Mesendoderm (in vitro differentiated cells): ENCODE data around the gene TET2.
"Not testable (repeated sequence)": the region's sequence is repeated elsewhere in the genome, so short reads cannot be mapped to it uniquely, and the experiment has no call there.

Experiments used
- DNase-seq: peaks from one replicate; pipeline ENCODE4 v3.0.0; 2013
- H2AK5ac ChIP-seq: 2 replicates; pipeline ENCODE4 v1.6.1; 2013; ENCODE audit warnings: low read length, inconsistent platforms
- H2BK120ac ChIP-seq: 2 replicates; pipeline ENCODE4 v1.6.1; 2013; ENCODE audit warnings: low read depth, mild to moderate bottlenecking, low read length, moderate library complexity, mixed read lengths
- H2BK15ac ChIP-seq: replicated peaks from 2 replicates; pipeline ENCODE4 v1.6.1; 2013; ENCODE audit warnings: low read depth, mild to moderate bottlenecking, moderate library complexity
- H2BK5ac ChIP-seq: 2 replicates; pipeline ENCODE4 v1.6.1; 2013; ENCODE audit warnings: low read length, inconsistent platforms
- H3K18ac ChIP-seq: 2 replicates; pipeline ENCODE4 v1.6.1; 2013; ENCODE audit warnings: mild to moderate bottlenecking, low read length, mixed read lengths
- H3K23ac ChIP-seq: one replicate; pipeline ENCODE4 v1.6.1; 2013; ENCODE audit warnings: low read length
- H3K27ac ChIP-seq: 2 replicates; pipeline ENCODE4 v1.5.1; 2013; ENCODE audit warnings: low read depth, mild to moderate bottlenecking, inconsistent platforms, low read length, moderate library complexity
- H3K27me3 ChIP-seq: 2 replicates; pipeline ENCODE4 v1.6.1; 2013; ENCODE audit warnings: low read length, control low read depth, mild to moderate bottlenecking, inconsistent platforms; ENCODE audit not compliant: insufficient read depth, poor library complexity
- H3K36me3 ChIP-seq: 2 replicates; pipeline ENCODE4 v1.6.1; 2013; ENCODE audit warnings: low read length, inconsistent platforms; ENCODE audit not compliant: control insufficient read depth, insufficient read depth
- H3K4ac ChIP-seq: one replicate; pipeline ENCODE4 v1.6.1; 2013; ENCODE audit warnings: low read depth, mild to moderate bottlenecking, low read length, moderate library complexity
- H3K4me1 ChIP-seq: 2 replicates; pipeline ENCODE4 v1.6.1; 2013; ENCODE audit warnings: low read depth, low read length, inconsistent platforms; ENCODE audit not compliant: control insufficient read depth
- H3K4me2 ChIP-seq: 2 replicates; pipeline ENCODE4 v1.6.1; 2013; ENCODE audit warnings: low read length
- H3K4me3 ChIP-seq: 2 replicates; pipeline ENCODE4 v1.5.1; 2013; ENCODE audit warnings: mild to moderate bottlenecking, low read length
- H3K56ac ChIP-seq: one replicate; pipeline ENCODE4 v1.6.1; 2013; ENCODE audit warnings: low read length
- H3K79me1 ChIP-seq: 2 replicates; pipeline ENCODE4 v1.6.1; 2013; ENCODE audit warnings: low read length, inconsistent platforms
- H3K79me2 ChIP-seq: 2 replicates; pipeline ENCODE4 v1.6.1; 2013; ENCODE audit warnings: mild to moderate bottlenecking, low read length; ENCODE audit not compliant: control insufficient read depth, insufficient read depth
- H3K9ac ChIP-seq: 2 replicates; pipeline ENCODE4 v1.6.1; 2013; ENCODE audit warnings: low read length, inconsistent platforms
- H4K5ac ChIP-seq: one replicate; pipeline ENCODE4 v1.6.1; 2013; ENCODE audit warnings: low read length
- H4K8ac ChIP-seq: one replicate; pipeline ENCODE4 v1.6.1; 2013; ENCODE audit warnings: low read depth, mild to moderate bottlenecking, control low read depth, low read length, moderate library complexity
- WGBS: extraction: QIAGEN DNeasy Blood & Tissue Kit; methylation state at CpG from one replicate; pipeline ENCODE4 v1.1.7; 2013; ENCODE audit warnings: low lambda C conversion rate, missing lambda C conversion rate; ENCODE audit not compliant: insufficient coverage; ENCODE audit errors: extremely low coverage; 5-methylcytosine and 5-hydroxymethylcytosine counted together

TET2 gene

GRCh38 chr4:105299027-105299426, 152.4 kb downstream of the TET2 start:
- no CpG with 5 or more reads among the region's 1 CpG for WGBS
- H2AK5ac ChIP-seq, H4K5ac ChIP-seq, H3K9ac ChIP-seq, H3K36me3 ChIP-seq, H3K4me3 ChIP-seq, H3K18ac ChIP-seq, H3K4ac ChIP-seq, H3K56ac ChIP-seq, H3K79me1 ChIP-seq, H3K79me2 ChIP-seq, DNase-seq, H4K8ac ChIP-seq, H3K27me3 ChIP-seq, H3K23ac ChIP-seq, H3K27ac ChIP-seq, H3K4me1 ChIP-seq, H2BK5ac ChIP-seq, H3K4me2 ChIP-seq, H2BK15ac ChIP-seq, H2BK120ac ChIP-seq: not testable (repeated sequence)

GRCh38 chr4:105304085-105304484, 157.4 kb downstream of the TET2 start:
- Histone ChIP-seq H3K79me2 (no peaks in the 10 kb centered on the region), H3K36me3 (no peaks in the 10 kb centered on the region), H3K56ac (no peak overlapping the region), H3K4me1 (no peaks in the 10 kb centered on the region), H3K9ac (no peak overlapping the region), H3K27ac (no peak overlapping the region), H2BK5ac (no peak overlapping the region), H4K8ac (no peak overlapping the region), H3K27me3 (no peaks in the 10 kb centered on the region), H2BK15ac (no peak overlapping the region), H3K4me3 (no peak overlapping the region), H3K4me2 (no peak overlapping the region), H2BK120ac (no peak overlapping the region), H2AK5ac (no peak overlapping the region), H3K18ac (no peak overlapping the region), H3K23ac (no peak overlapping the region), H3K79me1 (no peaks in the 10 kb centered on the region), H4K5ac (no peak overlapping the region), H3K4ac (no peak overlapping the region)
- no peak for DNase-seq

GRCh38 chr4:105305019-105305836, 158.6 kb downstream of the TET2 start:
- DNase-seq: no peak
- H3K9ac ChIP-seq: no peak overlapping the region

GRCh38 chr4:105306158-105306781, 159.6 kb downstream of the TET2 start:
- DNase-seq: no peak
- H2AK5ac ChIP-seq: no peak overlapping the region
- no peak overlapping the region for H3K4me2 ChIP-seq
- no peak overlapping the region for H3K4ac ChIP-seq
- no peak overlapping the region for H4K8ac ChIP-seq
- no peak overlapping the region for H3K4me3 ChIP-seq
- no peak overlapping the region for H2BK120ac ChIP-seq
- no peak overlapping the region for H3K56ac ChIP-seq
- H3K27me3 ChIP-seq: no peaks in the 10 kb centered on the region
- no peak overlapping the region for H3K18ac ChIP-seq
- no peak overlapping the region for H4K5ac ChIP-seq
- no peak overlapping the region for H2BK15ac ChIP-seq
- H3K27ac ChIP-seq: no peak overlapping the region
- H3K23ac ChIP-seq: no peak overlapping the region
- no peaks in the 10 kb centered on the region for H3K4me1 ChIP-seq
- no peaks in the 10 kb centered on the region for H3K36me3 ChIP-seq
- WGBS: no CpG with 5 or more reads among the region's 5 CpGs
- H3K79me2 ChIP-seq: no peaks in the 10 kb centered on the region
- no peak overlapping the region for H3K9ac ChIP-seq
- no peak overlapping the region for H2BK5ac ChIP-seq
- no peaks in the 10 kb centered on the region for H3K79me1 ChIP-seq

More at GRCh38 chr4:105305019-105305836, 158.6 kb downstream of the TET2 start:
- Histone ChIP-seq H3K79me1 (no peaks in the 10 kb centered on the region), H3K27ac (no peak overlapping the region), H3K79me2 (no peaks in the 10 kb centered on the region), H2BK5ac (no peak overlapping the region), H3K4ac (no peak overlapping the region), H3K4me3 (no peak overlapping the region), H3K23ac (no peak overlapping the region), H2BK15ac (no peak overlapping the region), H3K18ac (no peak overlapping the region), H3K4me2 (no peak overlapping the region), H2AK5ac (no peak overlapping the region), H4K5ac (no peak overlapping the region), H3K56ac (no peak overlapping the region), H3K4me1 (no peaks in the 10 kb centered on the region), H3K36me3 (no peaks in the 10 kb centered on the region), H2BK120ac (no peak overlapping the region), H3K27me3 (no peaks in the 10 kb centered on the region), H4K8ac (no peak overlapping the region)
- no CpG with 5 or more reads among the region's 5 CpGs for WGBS

GRCh38 chr4:105306820-105307219, 160.1 kb downstream of the TET2 start:
- H3K4me1 ChIP-seq: no peaks in the 10 kb centered on the region
- no peaks in the 10 kb centered on the region for H3K79me2 ChIP-seq
- H3K9ac ChIP-seq: no peak overlapping the region
- H2BK120ac ChIP-seq: no peak overlapping the region
- H3K18ac ChIP-seq: no peak overlapping the region
- DNase-seq: no peak
- no peak overlapping the region for H2BK15ac ChIP-seq
- no peak overlapping the region for H4K8ac ChIP-seq
- WGBS: no CpG with 5 or more reads among the region's 3 CpGs
- H3K4me3 ChIP-seq: no peak overlapping the region
- H4K5ac ChIP-seq: no peak overlapping the region
- no peaks in the 10 kb centered on the region for H3K36me3 ChIP-seq
- no peak overlapping the region for H3K23ac ChIP-seq
- H3K79me1 ChIP-seq: no peaks in the 10 kb centered on the region
- no peak overlapping the region for H2BK5ac ChIP-seq
- no peak overlapping the region for H3K4ac ChIP-seq
- H3K56ac ChIP-seq: no peak overlapping the region
- H3K27me3 ChIP-seq: no peaks in the 10 kb centered on the region
- H3K27ac ChIP-seq: no peak overlapping the region
- H2AK5ac ChIP-seq: no peak overlapping the region
- no peak overlapping the region for H3K4me2 ChIP-seq
